Stimulated activated CD4-positive, alpha-beta T cell treated with anti-CD3 and anti-CD28 coated beads, Interleukin-4, amount 100 ng/mL, for 48 hours (primary cell): ENCODE results near the gene LIMA1.
A peak's percentile ranks its signal among the peaks of the same experiment; 100 is the strongest.
"Not testable (repeated sequence)": the region's sequence is repeated elsewhere in the genome, so short reads cannot be mapped to it uniquely, and the experiment has no call there.

Experiments
- DNase-seq, 2 donors: peaks; one replicate each; pipeline ENCODE4 v3.0.0-alpha.2; 2020; ENCODE audit warnings: low read depth in 2 of 2

The LIMA1 gene

DNA sequence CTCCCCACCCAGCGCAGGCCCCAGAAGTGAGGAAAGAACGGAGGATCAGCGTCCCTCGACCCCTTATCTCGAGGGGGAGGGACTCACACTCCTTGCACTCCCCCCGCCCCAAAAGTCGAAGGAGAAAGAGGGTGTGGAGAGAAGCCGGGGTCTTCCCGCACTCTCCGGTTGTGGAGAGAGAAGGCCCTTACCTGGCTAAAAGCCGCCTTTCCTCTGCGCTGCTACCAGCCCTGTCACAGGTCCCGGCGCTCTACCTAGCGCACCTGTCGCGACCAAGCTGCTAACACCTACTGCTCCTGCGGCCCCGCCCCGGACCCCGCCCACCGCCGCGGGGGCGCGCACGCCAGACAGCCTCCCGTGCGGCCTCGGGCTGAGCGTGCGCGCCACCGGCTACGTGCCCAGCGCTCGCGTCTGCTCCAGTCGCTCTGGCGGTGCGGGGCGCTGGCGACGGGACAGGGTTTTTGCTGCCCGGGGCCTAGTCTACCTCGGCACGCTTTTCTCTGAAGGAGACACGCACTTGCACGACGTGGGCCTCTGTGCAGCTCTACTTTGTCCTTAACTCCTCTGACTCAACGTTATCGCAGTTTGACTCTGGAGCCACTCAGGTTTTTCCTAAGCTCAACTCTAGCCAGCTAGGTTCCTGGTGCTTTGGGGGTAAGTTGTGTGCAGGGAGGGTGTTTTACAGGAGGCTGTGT is at the start of gene LIMA1:
Gene LIMA1, minus strand, starts transcription at position 292 of the 695 bp plus-strand sequence. CDS start 34,769 bp downstream, outside the sequence.
- DNase-seq: peak; percentile 93 to 94

DNA sequence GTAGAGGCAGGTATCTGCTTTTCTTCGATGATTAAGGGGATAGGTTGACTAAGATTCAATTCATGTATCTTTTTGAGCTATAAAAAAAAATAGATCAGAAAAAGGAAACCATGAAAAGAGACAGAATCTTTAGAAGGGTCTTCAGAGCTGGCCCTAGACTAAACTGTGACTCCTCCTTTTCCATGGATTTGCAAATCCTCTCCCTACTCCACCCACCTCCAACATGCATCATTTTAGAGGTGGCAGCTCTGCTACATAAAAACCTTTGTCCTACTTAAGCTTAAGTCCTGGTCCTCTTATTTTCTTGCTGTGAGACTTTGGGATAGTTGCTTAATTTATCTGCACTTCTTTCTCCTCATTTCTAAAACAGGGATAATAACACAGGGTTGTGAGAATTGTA is 48.4 kb upstream of the LIMA1 start:
- DNase-seq: no peak

DNA sequence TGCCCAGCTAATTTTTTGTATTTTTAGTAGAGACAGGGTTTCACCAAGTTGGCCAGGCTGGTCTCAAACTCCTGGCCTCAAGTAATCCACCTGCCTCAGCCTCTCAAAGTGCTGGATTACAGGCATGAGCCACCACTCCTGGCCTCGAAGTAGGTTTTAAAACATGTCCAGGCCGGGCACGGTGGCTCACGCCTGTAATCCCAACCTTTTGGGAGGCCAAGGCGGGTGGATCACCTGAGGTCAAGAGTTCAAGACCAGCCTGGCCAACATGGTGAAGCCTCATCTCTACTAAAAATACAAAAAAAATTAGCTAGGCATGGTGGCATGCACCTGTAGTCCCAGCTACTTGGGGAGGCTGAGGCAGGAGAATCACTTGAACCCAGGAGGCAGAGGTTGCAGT is 45.3 kb upstream of the LIMA1 start:
- not testable (repeated sequence) for DNase-seq

- no peak for DNase-seq
Observed at GRCh38 chr12:50326590-50327284, 43.4 kb upstream of the LIMA1 start.

DNA sequence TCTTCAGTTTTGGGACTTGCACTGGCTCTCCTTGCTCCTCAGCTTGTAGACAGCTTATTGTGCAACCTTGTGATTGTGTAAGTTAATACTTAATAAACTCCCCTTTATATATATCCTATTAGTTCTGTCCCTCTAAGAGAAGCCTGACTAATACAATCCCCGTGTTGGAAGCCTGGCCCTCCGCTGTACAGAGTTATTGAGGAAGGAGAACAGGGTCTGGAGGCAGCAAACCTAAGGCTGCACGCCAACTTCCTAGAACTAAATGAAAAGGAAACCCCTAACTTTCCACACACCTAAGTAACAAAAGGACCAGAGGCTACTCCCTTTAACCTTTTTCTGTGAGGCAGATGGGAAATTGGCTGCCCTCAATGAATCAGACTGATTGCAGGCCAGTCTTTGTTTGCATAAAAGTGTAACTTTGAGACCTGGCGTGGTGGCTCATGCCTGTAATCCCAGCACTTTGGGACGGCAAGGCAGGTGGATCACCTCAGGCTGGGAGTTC is 42.6 kb upstream of the LIMA1 start:
- no peak for DNase-seq

- DNase-seq: not testable (repeated sequence)
Observed at GRCh38 chr12:50324770-50325169, 41.5 kb upstream of the LIMA1 start.

- DNase-seq: not testable (repeated sequence)
Observed at GRCh38 chr12:50324077-50324476, 40.8 kb upstream of the LIMA1 start.

DNA sequence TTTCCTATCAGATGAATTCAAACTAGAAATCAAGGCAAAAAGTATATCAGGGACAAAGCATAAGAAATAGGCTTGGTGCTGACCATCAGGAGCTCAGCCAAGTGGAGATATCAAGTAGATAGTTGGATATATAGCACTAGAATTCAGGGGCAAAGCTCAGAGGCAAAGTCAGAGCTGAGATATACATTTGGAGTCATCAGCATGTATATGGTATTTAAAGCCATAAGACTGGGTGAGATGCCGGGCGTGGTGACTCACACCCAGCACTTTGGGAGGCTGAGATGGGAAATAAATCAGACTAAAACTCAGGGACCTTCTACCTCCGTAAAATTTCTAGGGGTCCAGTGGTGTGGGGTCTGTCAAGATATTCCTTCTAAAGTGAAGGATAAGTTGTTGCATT is 38.9 kb upstream of the LIMA1 start:
- no peak for DNase-seq

- DNase-seq: no peak
Observed at GRCh38 chr12:50317203-50317602, 33.9 kb upstream of the LIMA1 start.

DNA sequence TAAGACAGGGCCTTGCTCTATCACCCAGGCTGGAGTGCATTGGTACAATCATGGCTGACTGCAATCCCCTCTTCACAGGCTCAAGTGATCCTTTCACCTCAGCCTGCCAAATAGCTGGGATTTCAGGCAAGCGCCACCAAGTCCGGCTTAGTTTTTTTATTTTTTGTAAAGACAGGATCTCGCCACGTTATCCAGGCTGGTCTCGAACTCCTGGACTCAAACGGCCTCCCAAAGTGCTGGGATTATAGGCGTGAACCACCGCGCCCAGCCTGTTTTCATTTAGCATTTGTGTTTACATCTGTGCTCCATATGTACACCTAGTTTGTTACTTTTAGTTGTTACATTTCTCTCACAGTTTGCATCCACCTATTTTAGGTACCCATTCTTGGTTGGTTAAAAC is 32.5 kb upstream of the LIMA1 start:
- DNase-seq: no peak

DNA sequence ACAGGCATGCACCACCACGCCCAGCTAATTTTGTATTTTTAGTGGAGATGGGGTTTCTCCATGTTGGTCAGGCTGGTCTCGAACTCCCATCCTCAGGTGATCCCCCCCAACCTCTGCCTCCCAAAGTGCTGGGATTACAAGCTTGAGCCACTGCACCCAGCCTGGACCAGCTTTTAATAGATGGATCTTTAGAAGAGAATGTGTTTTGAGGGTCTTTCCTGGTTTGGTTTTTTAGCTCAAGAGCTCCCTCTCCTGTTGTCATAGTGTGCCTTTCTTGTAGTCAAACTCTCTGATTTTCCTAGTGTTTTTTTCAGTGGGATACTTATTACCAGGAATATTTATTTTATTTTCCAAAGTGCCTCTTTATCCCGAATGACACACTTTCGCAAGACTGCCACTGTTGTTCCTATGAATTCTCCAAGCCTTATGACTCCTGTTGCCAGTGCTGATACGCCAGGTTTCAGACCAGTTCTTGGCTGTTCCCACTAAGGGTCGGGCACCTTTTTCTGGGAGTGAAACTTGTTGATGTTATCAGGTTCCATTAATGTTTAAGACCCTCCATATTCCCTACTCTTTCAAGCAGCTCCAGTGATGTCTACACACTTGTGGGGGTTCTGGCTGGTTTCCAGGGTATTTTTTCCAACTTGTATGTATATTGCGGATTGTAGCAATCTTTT is 31.5 kb upstream of the LIMA1 start:
- DNase-seq: no peak

DNA sequence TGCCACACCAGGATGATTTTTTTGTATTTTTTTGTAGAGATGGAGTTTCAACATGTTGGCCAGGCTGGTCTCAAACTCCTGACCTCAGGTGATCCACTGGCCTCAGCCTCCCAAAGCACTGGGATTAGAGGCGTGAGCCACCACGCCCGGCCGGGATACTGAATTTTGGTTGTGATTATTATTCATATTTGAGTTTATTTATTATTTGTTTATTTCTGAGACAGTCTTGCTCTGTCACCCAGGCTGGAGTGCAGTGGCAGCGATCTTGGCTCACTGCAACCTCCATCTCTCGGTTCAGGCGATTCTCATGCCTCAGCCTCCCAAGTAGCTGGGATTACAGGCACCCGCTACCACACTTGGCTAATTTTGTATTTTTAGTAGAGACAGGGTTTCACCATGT is 30.7 kb upstream of the LIMA1 start:
- DNase-seq: not testable (repeated sequence)

DNA sequence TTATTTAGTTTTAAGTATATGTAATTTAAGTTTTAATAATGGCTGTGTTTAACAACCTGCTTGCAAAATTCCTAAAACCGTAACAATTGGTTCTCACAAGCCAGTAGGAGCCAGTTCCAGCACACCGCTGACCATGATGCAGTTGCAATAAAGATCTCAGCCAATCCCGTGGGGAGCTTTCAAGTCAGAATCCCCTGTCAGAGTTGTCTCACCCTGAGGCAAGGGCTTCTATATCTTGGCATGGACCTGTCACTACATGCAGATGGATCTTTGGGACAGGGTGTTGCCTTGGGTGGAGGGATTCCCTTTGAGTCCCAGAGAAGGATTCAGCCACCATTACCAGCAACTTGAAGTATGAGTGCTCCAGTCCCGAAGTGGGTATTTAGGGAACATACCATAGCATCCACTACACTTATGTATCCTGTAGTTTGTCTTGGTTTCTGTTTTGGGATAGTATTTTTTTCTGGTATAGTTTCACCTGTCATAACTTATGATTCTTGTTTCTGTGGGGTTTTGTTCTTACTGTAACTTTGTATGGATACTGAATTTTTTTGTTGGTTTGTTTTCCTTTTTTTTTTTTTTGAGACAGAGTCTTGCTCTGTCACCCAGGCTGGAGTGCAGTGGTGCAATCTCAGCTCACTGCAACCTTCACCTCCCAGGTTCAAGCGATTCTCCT is 30.1 kb upstream of the LIMA1 start:
- DNase-seq: no peak

GRCh38 chr12:50311858-50312609 is 28.7 kb upstream of the LIMA1 start:
- DNase-seq: not testable (repeated sequence)

DNA sequence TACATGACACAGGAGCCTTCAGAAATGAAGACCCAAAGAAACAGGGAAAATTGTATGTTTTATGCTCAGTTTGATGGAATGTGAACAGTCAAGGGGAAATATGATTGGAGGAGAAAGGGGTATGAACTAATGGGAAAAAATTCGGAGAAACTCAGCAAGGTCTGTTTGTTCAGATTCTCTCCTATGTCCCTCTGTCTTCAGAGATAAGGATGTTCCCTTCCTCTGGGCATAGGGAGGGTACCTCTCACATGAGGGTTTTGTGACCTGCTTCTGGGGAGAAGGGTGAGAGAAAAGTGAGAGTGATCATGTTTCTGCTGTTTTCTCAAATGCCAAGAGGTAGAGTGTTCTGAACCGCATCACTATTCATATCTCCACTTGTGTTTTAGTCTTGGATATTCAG is 26.6 kb upstream of the LIMA1 start:
- no peak for DNase-seq

- no peak for DNase-seq
Observed at GRCh38 chr12:50302686-50303085, 19.4 kb upstream of the LIMA1 start.

- no peak for DNase-seq
Observed at GRCh38 chr12:50297996-50298395, 14.7 kb upstream of the LIMA1 start.

- DNase-seq: no peak
Observed at GRCh38 chr12:50297027-50297426, 13.7 kb upstream of the LIMA1 start.

GRCh38 chr12:50296554-50296953 is 13.2 kb upstream of the LIMA1 start:
- no peak for DNase-seq

- no peak for DNase-seq
Observed at GRCh38 chr12:50291377-50291776, 8.1 kb upstream of the LIMA1 start.

DNA sequence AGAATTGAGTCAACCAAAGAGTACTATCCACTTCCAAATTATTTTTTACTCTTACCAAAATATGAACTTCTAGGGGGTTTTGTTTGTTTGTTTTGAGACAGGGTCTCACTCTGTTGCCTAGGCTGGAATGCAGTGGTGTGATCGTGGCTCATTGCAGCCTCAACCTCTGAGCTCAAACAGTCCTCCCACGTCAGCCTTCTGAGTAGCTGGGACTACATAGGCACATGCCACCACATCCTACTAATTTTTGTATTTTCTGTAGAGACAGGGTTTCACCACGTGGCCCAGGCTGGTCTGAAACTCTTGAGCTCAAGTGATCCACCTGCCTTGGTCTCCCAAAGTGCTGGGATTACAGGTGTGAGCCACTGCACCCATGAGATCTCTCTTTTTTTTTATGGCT is 7.4 kb upstream of the LIMA1 start:
- not testable (repeated sequence) for DNase-seq
